Daoy (cell line): ENCODE measurements around the gene ATP8B1. TPM values are rescaled to one million over a fixed set of nuclear protein-coding genes. Genes with fewer than 3 reads are reported as not detected.

ENCODE experiments used
- DNase-seq: peaks from one replicate; pipeline ENCODE4 v3.0.0-alpha.2; 2015; ENCODE audit warnings: low read depth
- total RNA-seq: library from RNA; depleted of rRNA; stranded (reverse); fragments of >200 nt; shearing (Covaris generic); gene quantifications from 2 replicates; pipeline ENCODE4 v1.2.3, GENCODE V29; 2014; rRNA removed

ATP8B1 gene
- total RNA-seq, 1 experiment from 2014 or later, result 7.5 TPM

- DNase-seq, result peak; percentile 67
These were observed 178.1 kb downstream of the ATP8B1 start for GRCh38 chr18:57624988-57625387.

GRCh38 chr18:57621246-57621604, 181.9 kb downstream of the ATP8B1 start:
- DNase-seq, result no peak

- no peak for DNase-seq
These were observed 183.2 kb downstream of the ATP8B1 start for GRCh38 chr18:57619876-57620275.

GRCh38 chr18:57618910-57619309, 184.2 kb downstream of the ATP8B1 start:
- no peak for DNase-seq

- no peak for DNase-seq
These were observed 199.2 kb downstream of the ATP8B1 start for GRCh38 chr18:57603871-57604270.

Other genes starting within 250 kb of the ATP8B1 start
- 18.4 and 30.3 TPM in 2 replicates for gene FECH, start 216.6 kb downstream of the ATP8B1 start, total RNA-seq
- 224 and 244 TPM in 2 replicates for gene NARS1, start 181.5 kb downstream of the ATP8B1 start, total RNA-seq
- 31.4 and 39.1 TPM in 2 replicates for gene NEDD4L, start 240.9 kb upstream of the ATP8B1 start, total RNA-seq